GM21529 (cell line): ENCODE data around the gene DLGAP1.
A peak's percentile ranks its signal among the peaks of the same experiment; 100 is the strongest.

Experiments
- ATAC-seq: cut with Tn5 transposase; IDR thresholded peaks from one replicate; pipeline ENCODE4 v1.9.1; 2021; ENCODE audit not compliant: unreplicated experiment

DLGAP1 gene

DNA sequence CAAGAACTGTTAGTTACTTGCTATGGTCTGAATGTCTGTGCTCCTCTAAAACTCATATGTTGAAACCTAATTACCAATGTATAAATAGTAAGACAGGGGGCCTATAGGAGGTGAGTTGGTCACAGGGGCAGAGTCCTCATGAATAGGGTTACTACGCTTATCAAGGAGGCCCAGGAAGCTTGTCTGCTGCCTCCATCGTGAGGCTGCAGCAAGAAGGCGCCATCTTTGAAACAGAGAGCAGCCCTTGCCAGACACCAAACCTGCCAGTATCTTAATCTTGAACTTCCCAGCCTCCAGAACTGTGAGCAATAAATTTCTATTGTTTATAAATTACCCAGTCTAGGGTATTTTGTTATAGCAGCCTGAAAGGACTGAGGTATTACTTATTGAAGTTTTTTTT, 926.0 kb downstream of the DLGAP1 start:
- ATAC-seq: no peak

DNA sequence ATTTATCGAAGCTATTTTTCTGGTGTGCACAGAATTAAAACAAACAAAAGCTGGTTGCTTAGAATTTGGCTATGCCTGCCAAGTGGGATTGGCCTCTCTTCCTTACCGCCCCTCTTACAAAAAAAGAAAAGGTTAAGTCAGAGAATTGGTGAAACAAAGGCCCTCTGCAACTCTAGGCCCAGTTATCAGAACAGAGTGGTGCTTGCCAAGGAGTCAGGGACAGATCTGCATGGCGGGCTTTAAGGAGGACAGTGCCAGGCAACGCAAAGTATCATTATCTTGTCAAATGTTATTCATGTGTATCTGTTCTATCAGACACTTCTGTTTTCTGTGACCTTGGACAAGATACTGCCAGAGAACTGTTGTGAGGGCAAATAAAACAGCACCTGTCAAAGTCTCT, 926.9 kb downstream of the DLGAP1 start:
- ATAC-seq: no peak

DNA sequence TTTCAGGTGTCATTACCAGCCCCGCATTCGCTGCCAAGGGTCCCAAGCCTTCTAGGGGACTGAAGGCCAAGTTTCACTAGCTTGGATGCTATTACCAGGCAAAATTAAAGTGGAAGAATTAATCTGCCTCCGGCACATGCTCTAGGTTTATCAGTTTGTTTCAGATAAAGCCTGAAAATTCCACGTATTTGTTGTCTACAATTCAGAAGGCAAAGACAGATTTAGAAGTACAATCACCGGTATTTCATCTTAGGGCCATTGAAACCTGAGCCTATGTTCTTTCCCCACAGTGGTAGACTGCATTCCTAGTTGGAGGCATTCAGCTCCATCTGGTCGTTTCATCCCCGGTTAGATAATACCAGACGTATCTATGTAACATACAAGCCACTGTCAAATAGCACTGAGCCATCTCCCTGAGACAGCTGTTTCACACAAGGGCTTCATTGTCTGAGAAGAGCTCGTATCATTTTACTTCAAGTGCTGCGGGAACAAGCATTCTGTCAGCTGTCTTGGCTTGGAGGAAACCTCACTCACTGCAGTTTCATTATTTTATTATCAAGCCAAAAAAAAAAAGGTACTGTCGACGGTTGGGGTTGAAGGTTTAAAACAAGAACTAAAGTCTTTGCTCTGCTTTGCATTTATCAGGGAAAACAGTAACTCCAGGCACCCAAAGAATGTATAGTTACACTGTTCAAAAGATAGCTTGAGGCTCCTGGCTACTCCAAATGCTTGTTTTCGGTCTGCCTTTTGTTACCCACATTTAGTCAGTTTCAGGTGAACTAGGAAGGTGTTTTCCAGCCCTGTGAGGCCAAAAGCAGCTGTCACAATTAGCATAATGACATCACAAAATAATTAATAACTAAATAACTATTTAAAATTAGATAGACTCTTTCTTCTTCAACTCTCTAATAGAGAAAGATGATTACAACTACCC, 928.4 kb downstream of the DLGAP1 start:
- peak; percentile 50 for ATAC-seq

DNA sequence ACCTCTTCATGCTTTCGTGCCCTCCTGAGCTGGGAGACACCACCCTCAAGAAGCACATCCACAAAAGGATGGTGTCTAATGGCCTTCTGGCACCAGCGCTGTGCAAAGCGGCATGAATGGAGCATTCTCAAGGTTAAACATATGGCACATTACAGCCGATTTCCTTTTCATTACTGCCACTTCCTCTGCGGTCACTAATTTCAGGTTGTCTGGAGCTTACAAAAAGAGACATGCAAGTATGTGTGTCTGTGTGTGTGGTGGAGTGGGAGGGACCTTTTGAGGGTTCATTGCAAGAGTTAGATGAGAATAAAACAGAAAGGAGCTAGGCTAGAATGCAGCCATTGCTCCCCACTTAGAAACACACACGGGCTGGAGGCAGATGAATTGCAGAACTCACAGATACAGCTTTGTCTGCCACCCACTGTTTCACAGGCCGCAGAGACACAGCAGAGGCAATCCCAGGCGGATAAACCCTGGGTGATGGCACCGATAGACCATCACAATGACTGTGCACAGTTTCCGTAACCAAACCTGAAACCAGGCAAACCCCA, 929.2 kb downstream of the DLGAP1 start:
- peak; percentile 82 for ATAC-seq

DNA sequence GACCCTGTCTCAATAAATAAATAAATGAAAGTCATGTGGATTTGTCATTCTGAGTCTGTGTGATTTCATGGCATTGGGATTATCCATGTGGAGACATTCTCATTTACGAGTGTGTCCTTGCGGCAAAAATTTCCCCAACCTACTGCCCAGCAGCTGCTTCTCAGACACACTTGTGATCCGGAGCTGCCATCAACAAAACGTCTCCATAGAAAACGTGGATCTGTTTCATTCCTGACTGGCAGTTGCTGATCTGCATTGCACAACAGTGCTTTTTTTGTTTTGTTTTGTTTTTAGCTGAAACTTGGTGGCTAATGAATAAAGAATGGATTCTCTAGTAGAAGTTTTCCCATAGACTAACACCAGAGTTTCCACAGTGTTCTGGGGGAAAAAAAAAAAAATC, 930.4 kb downstream of the DLGAP1 start:
- no peak for ATAC-seq

DNA sequence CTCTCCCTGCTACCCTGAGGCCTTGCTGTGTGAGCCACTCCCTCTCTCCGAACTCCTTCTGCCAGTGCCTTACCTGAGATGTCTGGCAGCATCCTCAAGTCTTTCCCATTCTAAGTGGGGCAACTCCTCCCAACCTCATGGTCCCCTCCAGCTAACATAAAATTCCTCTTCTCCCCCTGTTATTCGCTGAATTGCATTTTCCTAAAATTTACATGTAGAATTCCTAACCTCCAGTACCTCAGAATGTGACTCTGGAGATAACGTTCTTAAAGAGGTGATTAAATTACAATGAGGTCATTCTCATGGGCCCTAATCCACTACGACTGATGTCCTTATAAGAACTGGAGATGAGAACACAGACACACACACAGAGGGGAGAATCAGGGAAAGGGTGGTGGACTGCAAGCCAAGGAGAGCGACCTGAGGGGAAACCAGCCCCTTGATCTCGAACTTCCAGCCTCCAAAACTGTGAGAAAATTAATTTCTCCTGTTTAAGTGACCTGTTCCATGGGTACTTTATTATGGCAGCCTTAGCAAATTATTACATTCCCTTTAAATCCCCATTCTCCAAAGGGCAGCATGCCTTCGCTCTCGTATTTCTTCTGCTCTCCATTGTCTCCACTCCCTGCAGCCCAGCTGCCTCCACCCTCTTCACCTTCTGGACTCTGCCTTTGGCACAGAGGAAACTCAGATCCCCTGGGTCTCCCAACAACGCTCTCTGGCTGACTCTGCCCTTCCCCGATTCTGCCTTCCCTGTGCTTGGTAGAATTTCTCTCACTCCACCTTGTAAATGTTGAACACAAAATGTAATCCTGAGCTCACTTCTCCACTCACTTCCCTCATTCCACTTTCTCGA, 934.6 kb downstream of the DLGAP1 start:
- ATAC-seq: no peak

DNA sequence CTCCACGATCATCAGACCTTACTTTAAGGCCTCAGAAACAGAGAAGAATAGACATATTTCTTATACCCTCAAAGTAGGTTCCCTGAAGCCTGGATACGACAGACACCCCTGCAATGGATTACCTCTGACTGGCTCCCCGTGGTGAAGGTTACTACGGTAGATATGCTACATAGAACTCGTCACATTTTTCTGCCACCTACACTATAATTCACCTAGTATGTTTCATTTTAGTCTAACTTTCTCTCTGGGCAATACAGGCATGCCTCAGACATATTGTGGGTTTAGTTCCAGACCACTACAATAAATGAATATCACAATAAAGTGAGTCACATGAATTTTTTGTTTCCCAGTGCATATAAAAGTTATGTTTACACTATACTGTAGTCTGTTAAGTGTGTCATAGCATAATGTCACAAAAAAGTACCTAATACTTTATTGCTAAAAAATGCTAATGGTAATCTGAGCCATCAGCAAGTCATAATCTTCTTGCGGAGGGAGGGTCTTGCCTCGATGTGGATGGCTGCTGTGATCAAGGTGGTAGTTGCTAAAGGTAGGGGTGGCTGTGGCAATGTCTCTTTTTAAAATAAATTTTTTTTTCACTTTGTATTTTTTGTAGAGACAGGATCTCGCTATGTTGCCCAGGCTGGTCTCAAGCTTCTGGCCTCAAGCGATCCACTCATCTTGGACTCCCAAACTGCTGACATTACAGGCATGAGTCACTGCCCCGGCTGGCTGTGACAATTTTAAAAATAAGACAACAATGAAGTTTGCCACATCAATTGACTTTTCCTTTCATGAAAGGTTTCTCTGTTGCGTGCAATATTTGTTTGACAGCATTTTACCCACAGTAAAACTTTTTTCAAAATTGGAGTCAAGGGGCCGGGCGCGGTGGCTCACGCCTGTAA, 940.5 kb downstream of the DLGAP1 start:
- ATAC-seq: no peak

DNA sequence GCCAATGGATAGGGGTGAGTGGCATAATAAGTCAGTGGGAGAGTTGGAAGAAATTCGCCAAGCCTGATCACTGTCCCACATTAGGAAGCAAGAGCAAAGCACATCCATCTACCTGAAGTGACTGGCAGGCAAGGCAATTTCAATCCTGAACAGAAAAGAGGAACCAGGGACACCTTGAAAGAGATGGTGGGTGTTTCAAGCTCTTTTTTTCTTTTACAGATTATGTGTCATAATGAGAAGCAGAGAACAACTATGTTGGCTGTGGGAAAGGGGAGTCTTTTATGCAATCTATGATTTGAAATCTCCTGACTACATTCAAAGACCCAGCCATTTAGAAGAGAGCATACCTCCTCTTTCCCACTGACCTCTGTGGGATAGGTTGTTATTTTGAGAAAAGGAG, 941.6 kb downstream of the DLGAP1 start:
- peak; percentile 86 for ATAC-seq

DNA sequence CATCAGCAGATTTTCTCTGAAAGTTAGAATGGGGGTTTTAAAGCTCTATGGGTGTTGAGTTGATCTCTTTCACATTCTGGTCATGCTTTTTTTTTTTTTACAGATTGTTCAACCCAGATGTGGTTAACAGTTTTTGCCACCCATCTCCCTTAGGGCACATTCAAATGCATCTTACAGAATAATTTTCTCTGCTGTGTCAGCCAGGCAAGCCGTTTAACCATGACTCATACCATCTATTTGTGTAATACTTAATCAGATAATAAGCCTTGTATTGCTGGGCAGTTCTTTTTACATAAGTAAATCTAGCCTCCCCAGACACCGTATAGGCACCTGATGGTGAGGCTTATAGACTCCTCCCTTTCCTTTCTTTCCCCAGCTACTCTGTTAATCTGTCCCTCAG, 943.1 kb downstream of the DLGAP1 start:
- no peak for ATAC-seq

DNA sequence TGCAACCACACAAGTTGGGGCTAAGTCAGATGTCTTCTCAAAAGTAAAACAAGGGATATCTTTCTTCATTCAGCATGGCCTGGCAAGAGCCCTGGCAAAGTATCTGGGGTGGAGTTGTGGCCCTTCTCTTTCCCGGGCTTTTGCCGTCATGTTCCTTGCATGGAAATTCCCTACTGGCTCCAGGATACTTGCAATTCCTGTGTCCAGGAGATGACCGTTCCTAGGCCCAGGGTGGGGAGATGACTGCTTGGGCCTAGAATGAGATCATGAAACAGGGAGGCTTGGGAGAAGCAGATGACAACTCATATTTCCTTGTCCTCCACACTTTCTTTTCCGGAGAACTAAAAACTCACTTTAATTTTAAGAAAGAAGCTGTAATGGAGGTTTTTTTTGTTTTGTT, 944.2 kb downstream of the DLGAP1 start:
- ATAC-seq: no peak

DNA sequence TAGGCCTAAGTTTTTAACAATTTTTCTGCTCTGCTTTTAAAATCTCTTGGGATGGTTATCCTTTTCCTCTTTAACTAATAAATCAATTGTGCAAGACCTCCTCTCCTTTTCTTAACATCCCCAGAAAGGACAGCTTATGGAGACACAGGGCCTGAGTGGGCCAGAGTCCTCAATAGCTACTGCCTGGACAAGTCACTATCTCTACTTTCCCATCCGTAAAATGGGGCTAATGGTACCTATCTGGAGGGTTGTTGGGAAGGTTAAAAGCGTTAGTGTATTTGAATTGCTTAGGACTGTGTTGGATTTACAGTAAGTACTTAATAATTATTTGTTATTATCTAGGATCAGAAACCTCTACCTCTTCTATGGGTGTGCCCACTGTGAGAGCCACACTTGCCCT, 945.1 kb downstream of the DLGAP1 start:
- no peak for ATAC-seq

DNA sequence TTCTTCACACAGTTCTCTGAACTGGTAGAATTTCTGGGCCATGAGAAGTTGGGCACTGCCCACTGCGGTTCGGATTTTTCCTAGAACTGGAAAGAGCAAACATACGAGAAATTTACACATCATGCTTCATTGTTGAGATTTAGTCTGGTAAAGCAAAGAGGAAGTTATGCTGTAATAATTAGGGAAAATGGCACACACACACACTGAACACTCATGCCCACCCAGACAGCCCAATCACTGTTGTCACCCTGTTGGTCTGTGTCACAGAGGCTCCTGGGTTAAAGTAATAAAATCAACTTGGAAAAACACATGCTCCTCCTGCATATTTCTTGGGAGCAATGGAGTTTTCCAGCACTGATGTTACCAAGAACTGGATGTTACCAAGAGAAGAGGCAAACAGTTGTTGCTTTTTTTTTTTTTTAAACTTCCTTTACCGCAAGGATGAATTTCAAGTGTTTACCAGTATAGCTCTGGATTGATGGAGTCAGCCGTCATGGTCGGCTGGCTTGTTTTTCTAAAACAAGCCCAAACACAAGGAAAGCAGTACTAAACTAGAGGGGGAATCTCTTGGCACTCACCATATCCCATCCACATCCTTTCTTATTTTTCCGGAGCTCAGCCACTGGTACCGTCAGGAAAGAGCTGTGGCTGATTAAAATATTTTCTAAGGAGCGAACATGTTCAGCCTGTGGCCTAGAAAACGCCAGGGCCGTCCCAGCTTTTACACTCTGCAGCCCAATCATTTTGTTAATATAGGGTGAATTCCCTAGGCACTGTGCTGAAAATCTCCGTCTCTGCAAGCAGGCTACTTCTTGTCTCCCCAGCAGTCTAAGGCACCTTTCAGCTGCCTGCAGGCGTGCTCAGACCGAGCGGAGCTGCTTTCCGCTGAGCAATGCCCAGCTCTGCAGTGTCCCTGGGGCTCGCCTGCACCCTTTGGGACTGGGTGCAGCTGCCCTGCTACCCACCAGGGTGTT, 946.2 kb downstream of the DLGAP1 start:
- ATAC-seq: no peak

DNA sequence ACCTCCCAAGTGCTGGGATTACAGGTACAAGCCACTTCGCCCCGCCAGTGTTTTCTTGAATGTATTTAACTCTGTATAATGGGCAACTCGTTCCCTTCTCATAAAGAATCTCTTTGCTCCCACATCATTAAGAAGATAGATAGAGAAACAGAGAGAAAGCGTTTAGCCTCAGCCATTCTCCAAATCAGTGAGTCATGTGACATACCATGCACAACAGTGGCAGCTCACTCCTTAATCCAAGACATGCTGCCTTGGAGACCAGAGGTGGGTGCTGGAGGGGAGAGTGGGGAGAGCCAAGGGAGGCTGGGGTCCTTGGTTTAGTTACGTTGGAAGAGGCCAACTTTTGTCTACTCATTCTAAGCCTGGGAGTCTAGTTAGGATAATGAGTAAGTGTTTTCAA, 950.5 kb downstream of the DLGAP1 start:
- ATAC-seq: no peak

DNA sequence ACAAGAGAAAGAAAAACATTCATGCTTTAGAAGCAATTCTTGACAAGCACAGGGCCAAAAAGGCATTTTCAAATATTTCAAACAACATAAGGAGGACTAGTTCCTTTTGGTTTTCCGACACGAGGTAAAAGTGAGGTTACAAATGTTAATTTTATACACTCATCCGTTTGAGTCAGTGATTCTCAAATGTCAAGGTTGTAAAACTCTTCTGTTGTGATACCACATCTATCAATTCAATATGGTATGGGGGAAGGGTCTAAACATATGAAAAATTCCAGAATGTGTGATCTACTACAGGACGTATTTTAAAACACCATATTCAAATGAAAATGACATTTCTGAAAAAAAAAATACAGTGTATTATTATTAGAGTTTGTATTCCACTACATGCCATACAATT, 952.5 kb downstream of the DLGAP1 start:
- no peak for ATAC-seq

DNA sequence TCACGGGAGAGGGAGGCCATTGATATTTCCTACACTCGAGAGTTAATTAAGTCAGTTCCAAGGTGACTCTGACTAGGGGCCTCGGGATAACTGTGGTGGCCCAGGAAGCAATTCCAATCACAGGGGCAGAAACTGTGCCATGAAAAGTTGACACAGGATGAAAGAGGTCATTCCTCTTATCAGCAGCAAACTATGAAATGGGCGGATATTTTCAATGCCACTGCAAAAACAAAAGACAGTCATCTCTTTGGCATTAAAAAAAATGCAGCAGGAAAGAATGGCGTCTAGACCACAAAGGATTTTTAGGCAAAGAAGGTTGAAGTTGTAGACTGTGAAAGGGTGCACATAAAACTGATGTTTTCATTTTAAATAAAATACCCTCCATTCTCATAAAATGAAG, 955.1 kb downstream of the DLGAP1 start:
- ATAC-seq: no peak

DNA sequence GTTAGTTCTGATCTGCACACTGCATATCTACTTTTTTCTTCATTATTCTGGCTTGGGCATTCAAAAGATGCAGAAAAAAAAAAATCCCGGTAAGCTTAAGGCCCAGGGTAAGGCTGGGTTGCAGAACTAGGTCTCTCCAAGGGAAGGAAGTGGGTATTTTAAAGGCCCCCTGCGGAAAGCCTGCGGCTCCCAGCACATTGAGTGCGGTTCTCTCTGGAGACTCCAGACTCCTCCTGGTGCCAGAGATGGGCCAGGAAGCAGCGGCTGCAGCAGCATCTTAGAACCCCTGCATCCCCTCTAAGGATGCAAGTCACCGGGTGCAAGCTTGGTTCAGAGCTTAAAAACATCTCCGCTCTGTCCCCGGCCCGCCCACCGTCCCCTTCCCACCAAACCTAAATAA, 955.6 kb downstream of the DLGAP1 start:
- no peak for ATAC-seq

DNA sequence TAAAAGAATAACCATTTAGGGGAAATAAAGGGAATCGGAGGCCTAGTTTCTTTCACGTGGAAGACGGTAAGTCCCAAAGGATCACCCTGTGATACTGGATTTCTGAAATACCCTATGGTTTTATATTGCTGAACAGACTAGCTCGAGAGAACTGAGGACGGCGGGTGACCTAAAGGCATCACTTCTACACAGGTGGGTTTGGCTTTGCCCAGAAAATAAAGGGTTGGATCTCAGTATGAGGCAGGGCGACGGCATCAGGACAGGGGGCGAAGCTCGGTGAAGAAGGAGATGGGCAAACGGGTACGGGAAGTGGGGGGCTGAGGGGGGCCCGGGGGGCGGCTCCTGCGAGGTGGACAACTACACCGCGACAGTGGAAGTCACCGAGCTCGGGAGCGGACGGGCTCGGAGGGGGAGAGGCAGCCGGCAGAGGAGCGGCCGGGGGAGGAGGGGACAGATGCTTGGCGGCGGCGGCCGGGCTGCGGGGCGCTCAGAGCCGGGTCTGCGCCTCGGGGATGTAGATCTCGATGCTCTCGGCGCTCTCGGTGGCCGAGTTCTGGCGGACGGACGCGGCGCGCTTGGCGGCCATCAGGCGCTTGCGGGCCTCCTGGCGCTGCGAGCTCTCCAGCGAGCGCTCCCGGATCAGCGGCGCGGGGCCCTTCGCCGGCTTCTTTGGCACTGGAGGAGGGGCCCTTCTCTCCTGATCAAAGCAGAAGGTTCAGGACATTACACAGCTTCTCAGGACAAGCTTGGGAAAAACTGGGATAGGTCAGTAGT, 956.2 kb downstream of the DLGAP1 start:
- no peak for ATAC-seq

DNA sequence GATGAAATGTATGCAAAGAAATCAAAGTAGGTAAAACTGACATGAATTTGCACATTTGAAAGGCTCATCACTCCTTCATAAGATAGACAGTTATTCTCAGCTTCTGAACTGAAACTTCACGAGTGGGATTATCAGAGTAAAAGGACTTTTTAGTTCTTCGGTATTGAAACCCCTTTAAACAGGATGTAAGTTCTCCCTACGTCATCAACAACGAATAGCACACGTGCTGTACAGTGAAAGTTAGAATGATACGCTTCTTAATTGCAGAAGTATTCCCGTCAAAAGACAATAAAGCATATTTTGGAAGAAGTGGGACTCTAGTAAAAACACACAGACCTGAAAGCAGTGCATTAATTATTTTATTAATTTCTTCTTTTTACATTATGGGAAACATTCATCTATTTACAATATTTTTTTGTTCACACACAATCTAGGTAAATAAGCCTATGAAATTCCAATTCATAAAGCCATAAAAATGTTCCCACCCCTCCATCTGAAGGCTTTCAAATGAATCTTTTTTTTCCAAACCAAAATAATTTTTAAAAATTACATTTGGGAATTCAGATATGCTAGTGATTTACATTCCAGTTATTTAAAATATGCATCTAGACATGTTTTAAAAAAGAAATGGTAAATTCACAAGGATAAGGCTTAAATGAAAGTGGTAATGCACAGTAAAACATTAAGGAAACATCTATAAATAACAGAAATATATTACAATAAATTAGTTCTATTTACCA, 959.2 kb downstream of the DLGAP1 start:
- no peak for ATAC-seq
